KOPT-K1 (cell line): ENCODE results near the gene CCDC112.
"Not testable (repeated sequence)": the region's sequence is repeated elsewhere in the genome, so short reads cannot be mapped to it uniquely, and the experiment has no call there.

Experiments
- H3K27ac ChIP-seq: fragments of 200-600 bp; sonication (generic); 2 replicates; pipeline ENCODE4 v1.5.1; 2016; ENCODE audit warnings: antibody characterized with exemption, mild to moderate bottlenecking, low read depth, low read length; ENCODE audit not compliant: poor library complexity, severe bottlenecking
- H3K36me3 ChIP-seq: fragments of 200-600 bp; sonication (generic); 2 replicates; pipeline ENCODE4 v1.5.1; 2017; ENCODE audit warnings: antibody characterized with exemption, mild to moderate bottlenecking, low read length, moderate library complexity; ENCODE audit not compliant: insufficient read depth
- H3K9me3 ChIP-seq: fragments of 200-600 bp; sonication (generic); 2 replicates; pipeline ENCODE4 v1.5.1; 2017; ENCODE audit warnings: antibody characterized with exemption, low read length, mild to moderate bottlenecking; ENCODE audit not compliant: insufficient read depth, poor library complexity, severe bottlenecking

Gene CCDC112, protein sequence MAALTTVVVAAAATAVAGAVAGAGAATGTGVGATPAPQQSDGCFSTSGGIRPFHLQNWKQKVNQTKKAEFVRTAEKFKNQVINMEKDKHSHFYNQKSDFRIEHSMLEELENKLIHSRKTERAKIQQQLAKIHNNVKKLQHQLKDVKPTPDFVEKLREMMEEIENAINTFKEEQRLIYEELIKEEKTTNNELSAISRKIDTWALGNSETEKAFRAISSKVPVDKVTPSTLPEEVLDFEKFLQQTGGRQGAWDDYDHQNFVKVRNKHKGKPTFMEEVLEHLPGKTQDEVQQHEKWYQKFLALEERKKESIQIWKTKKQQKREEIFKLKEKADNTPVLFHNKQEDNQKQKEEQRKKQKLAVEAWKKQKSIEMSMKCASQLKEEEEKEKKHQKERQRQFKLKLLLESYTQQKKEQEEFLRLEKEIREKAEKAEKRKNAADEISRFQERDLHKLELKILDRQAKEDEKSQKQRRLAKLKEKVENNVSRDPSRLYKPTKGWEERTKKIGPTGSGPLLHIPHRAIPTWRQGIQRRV

DNA sequence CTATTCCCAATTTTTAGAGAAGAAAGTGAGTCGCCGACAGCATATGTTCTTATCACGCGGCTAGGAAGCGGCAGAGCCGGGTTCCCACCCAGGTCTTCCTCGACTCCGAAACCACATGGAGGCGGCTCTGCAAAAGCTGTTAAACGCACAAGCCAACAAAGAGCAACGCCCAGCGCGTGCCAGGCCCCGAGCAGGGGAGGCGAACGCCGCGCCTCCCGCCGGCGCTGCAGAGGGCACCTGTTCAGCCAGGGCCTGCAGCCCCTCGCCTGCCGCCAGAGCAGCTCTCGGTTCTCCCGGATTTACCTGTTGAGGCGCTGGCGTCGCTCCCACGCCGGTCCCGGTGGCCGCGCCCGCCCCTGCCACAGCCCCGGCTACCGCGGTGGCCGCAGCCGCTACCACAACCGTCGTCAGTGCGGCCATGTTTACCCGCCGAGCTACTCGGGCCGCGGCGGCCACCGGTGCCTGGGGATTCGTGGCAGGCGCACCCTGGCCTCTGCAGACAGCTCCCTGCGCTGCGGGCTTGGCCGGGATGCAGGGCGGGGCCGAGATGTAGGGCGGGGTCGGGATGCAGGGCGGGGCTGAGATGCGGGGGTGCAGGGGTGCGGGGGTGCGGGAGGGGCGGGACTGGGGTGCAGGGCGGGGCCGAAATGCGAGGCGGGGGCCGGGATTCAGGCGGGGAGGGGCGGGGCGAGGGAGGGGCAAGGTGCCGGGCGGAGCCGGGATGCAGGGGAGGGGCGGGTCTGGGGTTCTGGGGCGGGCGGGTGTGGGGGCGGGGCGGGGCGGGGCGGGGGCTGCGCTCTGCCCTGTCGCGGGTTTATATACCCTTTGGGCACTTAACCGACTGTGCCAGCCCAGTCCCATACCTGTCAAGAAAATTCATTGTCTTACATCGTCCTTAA is at the start of gene CCDC112:
Gene CCDC112 (minus strand): TSS at position 531 of the 899 bp plus-strand sequence. CDS start 111 bp downstream, at position 420.
- Histone ChIP-seq H3K27ac (peak within 1 kb of the TSS; percentile 63), H3K36me3 (no peaks in the 10 kb centered on the region), H3K9me3 (peaks cover 13% of the 10 kb centered on the region)

DNA sequence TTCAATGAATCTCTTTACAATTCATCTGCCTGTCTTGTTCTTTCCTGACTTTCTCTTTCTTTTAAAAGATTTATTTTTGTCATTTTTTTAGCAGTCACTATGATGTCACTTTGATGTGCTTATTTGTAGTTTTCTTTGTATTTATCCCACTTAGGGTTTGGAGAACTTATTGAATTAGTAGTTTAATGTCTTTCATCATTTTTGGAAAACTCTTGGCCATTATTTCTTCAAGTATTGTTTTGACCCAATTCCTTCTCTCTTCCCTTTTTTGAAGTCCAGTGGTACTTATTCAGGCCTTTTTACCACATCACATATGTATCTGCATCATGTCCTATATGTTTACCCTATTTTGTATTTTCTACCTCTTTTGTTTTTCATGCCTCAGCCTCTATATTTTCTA is 48.9 kb upstream of the CCDC112 start:
- no peak overlapping the region for H3K27ac ChIP-seq
- no peaks in the 10 kb centered on the region for H3K9me3 ChIP-seq
- no peaks in the 10 kb centered on the region for H3K36me3 ChIP-seq

DNA sequence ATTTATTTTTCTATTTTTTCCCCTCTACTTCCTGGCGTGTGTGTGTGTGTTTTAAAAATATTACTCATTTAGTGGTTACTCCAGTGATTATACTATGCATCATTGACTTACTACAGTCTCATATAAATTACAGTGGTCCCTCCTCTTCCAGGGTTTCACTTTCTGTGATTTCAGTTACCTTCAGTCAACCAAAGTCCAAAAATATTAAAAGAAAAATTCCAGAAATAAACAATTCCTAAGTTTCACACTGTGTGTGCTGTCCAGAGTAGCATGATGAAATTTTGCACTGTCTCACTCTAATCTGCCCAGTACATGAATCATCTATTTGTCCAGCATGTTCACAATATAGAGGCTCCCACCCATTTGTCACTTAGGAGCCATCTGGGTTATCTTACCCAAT is 47.4 kb upstream of the CCDC112 start:
- Histone ChIP-seq H3K9me3 (no peaks in the 10 kb centered on the region), H3K27ac (no peak overlapping the region), H3K36me3 (no peaks in the 10 kb centered on the region)

DNA sequence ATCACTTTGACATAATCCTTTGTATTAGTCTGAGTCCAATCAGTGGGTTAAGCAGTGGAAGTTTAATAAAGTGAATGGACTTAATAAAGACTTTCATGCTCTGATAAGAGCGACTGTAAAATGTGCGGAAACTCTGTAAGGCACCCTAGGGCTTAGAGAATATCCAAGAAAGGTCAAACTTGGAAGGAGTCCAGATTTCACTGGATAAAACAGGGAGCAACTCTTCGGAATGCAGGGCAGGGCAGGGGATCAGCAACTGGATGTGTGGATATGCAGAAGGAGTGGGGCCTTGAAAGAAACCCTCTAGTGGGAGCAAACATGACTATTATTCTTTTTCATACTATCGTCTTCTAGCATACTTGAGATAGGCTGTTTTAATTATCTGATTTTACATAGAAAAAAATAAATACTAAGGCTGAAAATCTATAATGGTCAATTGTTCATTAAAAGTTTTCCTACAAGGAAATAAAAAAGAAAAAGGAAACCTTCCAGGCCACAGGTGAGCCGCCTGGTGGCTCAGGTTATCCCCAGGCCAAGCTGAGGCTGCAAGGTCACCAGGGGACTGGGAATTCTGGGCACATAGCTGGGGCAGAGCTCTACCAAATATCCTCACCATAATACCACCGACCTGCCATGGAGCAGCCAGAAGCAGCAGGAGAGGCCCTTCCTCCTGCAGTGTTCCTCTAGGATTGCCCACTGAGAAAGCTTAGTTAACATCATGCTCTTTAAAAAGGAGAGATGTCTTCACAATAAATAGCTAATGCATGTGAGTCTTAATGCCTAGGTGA is 46.3 kb upstream of the CCDC112 start:
- H3K9me3 ChIP-seq, result no peaks in the 10 kb centered on the region
- no peak overlapping the region for H3K27ac ChIP-seq
- no peaks in the 10 kb centered on the region for H3K36me3 ChIP-seq

DNA sequence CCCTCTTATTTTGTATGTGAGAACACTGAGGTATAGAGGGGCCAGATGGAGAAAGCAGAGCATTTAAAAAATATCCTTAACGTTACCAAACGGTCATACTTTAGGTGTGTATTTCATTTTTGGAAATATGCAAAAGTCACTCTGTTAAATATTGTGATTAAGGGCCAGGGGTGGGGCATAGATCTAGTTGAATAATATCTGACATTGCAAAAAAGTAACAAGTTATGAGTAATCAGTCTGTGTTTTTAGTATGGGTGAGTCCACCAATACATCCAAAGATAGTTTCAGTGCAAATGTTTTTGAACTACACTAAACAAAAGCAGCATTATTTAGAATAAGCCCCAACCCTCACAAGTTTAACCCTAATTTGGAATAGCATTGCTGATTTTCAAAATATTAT is 45.3 kb upstream of the CCDC112 start:
- Histone ChIP-seq H3K9me3 (no peaks in the 10 kb centered on the region), H3K27ac (no peak overlapping the region)

DNA sequence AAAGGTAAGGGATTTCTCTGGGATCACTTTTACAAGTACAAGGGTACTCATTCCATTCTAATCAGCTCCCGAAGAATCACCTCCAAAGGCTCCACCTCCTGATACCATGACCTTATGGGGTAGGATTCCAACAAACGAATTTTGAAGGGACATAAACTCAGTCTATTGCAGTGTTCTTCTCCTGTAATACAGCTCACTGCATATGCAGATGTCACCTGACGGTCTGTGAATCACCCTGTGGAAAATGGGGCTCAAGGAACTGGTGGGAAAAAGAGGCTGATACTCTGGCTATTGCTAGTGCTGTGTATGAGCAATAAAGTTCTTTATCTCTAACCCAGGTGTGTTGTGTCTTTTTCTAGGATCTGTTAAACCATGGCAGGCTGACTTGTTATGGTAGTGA is 42.4 kb upstream of the CCDC112 start:
- no peaks in the 10 kb centered on the region for H3K9me3 ChIP-seq

More for the DNA sequence above, 45.3 kb upstream of the CCDC112 start:
- no peaks in the 10 kb centered on the region for H3K36me3 ChIP-seq

DNA sequence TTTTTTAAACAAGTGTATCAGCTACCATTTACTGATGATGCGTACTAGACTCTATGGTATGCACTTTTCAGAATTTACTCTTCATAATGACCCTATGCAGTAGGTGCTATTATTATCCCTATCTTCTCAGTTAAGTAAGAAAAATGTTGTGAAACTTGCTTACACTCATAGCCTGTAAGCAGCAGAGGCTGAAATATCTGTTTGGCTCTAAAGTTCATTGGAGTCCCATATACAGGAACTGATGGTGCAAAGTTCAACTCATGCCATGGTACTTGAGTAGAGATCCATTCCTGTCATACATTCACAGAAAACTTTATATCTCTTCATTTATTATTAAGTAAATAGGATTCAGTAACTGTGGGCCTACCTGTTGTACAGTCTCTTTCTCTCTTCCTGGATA is 41.4 kb upstream of the CCDC112 start:
- Histone ChIP-seq H3K36me3 (no peaks in the 10 kb centered on the region), H3K9me3 (no peaks in the 10 kb centered on the region), H3K27ac (no peak overlapping the region)

More for the DNA sequence above, 42.4 kb upstream of the CCDC112 start:
- Histone ChIP-seq H3K27ac (no peak overlapping the region), H3K36me3 (no peaks in the 10 kb centered on the region)

DNA sequence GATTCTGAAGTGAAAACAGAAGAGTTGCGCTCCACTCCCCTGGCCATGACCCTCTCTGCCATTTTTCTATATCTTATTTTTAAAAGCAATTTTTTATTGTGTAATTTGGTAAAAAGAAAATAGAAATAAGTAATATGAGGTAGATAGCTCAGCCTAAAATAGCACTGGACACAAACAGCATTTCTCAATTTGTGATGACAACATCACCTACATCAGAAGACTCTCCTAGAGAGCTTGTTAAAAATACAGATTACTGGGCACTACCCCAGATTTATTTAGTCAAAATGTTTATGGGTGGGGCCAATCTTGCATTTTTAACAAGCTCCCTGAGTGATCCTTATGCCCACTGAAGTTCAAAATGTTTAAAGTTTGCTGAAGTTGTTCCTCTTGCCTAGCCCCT is 40.5 kb upstream of the CCDC112 start:
- H3K9me3 ChIP-seq, result no peaks in the 10 kb centered on the region

DNA sequence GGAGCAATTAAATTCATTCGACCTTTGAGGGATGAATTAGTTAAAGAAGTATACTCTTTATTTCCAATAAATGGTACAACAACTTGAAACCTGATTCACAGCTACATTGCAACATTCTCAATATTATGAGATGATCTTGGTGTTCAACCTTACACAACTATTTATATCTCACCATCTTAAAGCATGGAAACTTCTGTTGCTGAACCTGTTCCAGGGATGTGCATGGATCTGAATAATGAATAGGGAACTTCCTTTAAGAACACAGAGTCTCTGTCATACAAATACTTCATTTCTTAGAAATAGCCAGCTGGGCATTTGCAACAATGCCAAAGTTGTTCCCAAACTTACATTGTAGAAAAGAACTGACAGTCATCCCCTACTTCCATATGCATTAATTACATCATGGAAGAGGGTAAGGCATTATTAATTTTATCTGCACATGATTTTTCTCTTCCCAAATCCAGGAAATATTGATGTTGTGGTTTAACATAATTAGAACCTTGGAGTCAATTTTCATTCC is 39.8 kb upstream of the CCDC112 start:
- Histone ChIP-seq H3K9me3 (no peaks in the 10 kb centered on the region), H3K36me3 (no peaks in the 10 kb centered on the region), H3K27ac (no peak overlapping the region)

More for the DNA sequence above, 40.5 kb upstream of the CCDC112 start:
- H3K27ac ChIP-seq, result no peak overlapping the region
- H3K36me3 ChIP-seq, result no peaks in the 10 kb centered on the region

DNA sequence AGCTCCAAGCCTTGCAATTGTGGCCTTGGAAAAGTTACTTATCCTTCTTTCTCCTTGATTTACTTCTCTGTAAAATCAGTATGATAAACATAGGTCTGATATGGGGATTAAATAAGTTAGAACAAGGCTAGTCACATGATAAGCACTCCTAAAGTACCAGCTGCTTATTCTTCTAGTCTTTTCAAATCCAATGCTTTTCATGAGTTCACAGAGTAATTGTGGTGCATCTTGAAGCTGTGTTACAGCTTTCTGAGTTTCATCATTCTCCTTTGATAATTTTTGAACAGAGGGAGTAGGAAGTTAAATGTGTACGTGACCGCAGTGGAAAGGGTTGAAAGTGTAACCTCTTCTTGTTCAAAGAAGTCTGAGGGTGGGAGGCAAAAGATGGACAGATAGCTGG is 38.8 kb upstream of the CCDC112 start:
- no peaks in the 10 kb centered on the region for H3K9me3 ChIP-seq
- no peaks in the 10 kb centered on the region for H3K36me3 ChIP-seq
- H3K27ac ChIP-seq, result no peak overlapping the region

DNA sequence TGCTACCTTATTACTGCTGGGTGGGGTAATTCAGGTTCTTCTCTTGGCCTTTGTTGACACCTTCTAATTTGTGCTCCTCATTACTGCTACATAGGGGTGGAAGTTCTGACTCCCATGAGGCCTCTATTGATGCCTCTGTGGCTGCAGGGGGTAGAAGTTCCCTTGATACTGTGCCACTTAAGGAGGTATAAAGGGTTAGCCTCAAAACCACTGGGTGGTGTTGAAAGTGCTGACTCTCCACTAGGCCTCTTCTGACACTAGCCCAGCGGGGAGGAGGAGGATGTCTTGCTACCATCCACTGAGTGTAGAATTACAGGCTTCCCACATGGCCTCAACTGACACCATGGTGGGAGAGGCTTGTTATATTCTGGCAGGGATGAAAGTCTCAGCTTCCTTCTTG is 36.7 kb upstream of the CCDC112 start:
- H3K27ac ChIP-seq, result no peak overlapping the region
- H3K9me3 ChIP-seq, result no peaks in the 10 kb centered on the region
- no peaks in the 10 kb centered on the region for H3K36me3 ChIP-seq

DNA sequence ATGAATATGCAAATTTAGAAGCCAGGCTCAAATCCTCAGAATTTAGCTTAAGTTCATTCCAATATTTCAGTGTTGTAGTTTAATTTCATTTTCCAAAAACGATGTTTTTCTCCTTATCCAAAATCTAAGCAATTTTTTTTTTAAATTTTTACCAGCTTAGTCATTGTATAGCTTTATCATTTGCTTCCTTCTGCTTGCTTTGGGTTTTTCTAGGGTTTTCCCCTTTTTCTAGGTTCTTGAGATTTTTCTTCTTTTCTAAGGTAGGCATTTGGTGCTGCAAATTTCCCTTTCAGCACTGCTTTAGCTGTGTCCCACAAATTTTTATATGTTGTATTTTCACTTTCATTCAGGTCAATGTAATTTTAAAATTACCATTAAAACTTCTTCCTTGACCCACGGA is 34.4 kb upstream of the CCDC112 start:
- no peaks in the 10 kb centered on the region for H3K9me3 ChIP-seq

DNA sequence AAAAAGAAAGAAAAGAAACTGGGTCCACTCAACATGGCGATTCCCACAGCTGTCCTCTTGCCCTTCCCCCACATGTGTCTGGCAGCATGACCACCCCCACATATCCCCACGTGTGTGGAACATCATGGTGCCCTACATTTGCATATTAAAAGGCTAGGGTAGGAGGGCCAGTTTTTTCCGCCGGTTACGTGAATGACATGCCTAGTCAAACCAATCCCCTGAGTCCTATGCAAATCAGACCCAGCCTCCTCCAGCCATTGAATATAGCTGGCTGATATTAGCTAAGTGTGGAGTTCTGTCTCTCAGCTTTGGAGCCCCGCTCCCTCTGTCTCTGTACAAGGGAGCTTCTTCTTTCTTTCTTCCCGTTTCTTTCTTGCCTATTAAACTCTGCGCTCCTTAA is 33.0 kb upstream of the CCDC112 start:
- Histone ChIP-seq H3K9me3 (no peaks in the 10 kb centered on the region), H3K27ac (no peak overlapping the region), H3K36me3 (no peaks in the 10 kb centered on the region)

More for the DNA sequence above, 34.4 kb upstream of the CCDC112 start:
- H3K27ac ChIP-seq, result no peak overlapping the region
- H3K36me3 ChIP-seq, result no peaks in the 10 kb centered on the region

DNA sequence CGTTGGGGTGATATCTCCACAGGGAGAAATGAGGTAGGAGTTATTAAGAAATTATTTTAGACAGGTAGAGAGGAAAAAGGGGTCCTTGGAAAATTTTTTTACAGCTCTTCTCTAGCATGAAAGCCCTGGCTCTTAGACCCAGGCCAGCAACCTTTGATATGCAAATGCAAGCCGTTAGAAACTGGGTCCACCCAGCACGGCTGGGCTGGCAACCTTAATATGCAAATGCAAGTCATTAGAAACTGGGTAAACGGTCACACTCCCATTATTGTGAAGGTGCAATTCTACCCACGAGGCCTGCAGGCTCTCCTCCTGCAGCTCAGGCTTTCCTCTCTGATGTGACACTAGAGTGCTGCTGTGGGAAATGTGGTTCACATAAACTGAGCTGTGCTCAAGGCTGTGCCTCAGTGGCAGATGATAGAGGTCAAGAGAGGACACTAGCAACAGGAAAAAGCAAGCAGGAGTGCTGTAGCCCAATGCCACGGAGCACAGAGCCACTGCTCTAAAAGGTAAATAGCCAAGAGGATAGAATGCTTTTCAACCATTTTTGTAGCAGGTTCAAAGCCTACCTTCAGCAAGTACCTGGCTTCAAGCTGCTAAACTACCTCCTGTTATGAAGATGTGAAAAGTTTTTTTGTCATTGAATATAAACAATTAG is 32.3 kb upstream of the CCDC112 start:
- not testable (repeated sequence) for H3K36me3 ChIP-seq, H3K27ac ChIP-seq, H3K9me3 ChIP-seq
